ENCODE data around the gene ABCA2. TPM values are rescaled to one million over a fixed set of nuclear protein-coding genes. Genes with fewer than 3 reads are reported as not detected.

The ABCA2 gene
- total and polyA plus RNA-seq, 4 donors, result 13.4 to 39.0 (median 16.5) TPM

DNA sequence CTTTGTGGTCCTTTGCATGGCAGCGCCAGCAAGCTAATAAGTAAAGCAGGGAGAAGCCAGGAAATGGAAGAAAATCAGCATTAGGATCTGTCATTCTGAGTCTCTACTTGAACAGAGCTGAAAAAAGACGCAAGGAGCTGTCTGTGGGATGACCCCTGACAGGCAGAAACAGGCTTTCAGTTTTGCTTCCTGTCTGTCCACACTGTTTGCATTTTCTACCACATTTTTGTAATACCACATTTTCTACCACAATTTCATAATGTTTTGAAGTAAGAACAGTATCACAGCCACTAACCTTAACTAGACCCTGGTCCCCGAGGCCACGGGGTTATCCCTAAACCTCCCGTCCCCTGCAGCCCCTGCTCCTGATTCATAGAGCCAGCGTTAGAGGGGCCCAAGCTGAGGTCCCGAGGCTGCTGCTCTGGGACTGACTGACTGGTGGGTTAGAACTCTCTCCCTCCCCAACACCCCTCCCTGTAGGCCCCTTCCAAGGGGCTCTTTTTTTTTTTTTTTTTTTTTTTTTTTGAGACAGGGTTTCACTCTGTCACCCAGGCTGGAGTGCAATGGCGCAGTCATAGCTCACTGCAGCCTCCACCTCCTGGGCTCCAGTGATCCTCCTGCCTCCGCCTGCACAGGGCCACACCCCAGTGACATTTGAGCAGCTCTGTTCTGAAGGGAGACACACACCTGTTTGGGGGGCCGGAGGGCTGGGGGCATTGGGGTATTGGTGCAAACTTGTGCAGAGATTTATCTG, 27.7 kb downstream of the ABCA2 start:
- Histone ChIP-seq H3K27ac (ENCODE audit: low read depth in 1 of 2, low read length in 1 of 2) (no peak overlapping the region), H3K9ac (ENCODE audit: insufficient read depth in 1 of 2, low read length in 2 of 2) (no peak overlapping the region), H3K27me3 (ENCODE audit: control insufficient read depth in 3 of 3, insufficient read depth in 3 of 3, low read length in 2 of 3) (no peaks in the 10 kb centered on the region), H3K4me1 (ENCODE audit: control insufficient read depth in 5 of 5, insufficient read depth in 5 of 5, low read length in 5 of 5) (peaks cover 0 to 22% (median 11%) of the 10 kb centered on the region in 5 donors), H3K4me3 (no peak overlapping the region), H3K9me3 (ENCODE audit: control insufficient read depth in 4 of 4, insufficient read depth in 3 of 4, low read length in 3 of 4) (peaks cover 0 to 2% (median 0%) of the 10 kb centered on the region in 4 donors), H3K36me3 (ENCODE audit: control insufficient read depth in 4 of 4, insufficient read depth in 4 of 4, low read length in 4 of 4) (no peaks in the 10 kb centered on the region)
- peak in 1 of 3 donors; percentile 54 for DNase-seq
- no peak for ATAC-seq (ENCODE audit: insufficient read depth, low FRiP score)
- TF ChIP-seq, protein P1, sequence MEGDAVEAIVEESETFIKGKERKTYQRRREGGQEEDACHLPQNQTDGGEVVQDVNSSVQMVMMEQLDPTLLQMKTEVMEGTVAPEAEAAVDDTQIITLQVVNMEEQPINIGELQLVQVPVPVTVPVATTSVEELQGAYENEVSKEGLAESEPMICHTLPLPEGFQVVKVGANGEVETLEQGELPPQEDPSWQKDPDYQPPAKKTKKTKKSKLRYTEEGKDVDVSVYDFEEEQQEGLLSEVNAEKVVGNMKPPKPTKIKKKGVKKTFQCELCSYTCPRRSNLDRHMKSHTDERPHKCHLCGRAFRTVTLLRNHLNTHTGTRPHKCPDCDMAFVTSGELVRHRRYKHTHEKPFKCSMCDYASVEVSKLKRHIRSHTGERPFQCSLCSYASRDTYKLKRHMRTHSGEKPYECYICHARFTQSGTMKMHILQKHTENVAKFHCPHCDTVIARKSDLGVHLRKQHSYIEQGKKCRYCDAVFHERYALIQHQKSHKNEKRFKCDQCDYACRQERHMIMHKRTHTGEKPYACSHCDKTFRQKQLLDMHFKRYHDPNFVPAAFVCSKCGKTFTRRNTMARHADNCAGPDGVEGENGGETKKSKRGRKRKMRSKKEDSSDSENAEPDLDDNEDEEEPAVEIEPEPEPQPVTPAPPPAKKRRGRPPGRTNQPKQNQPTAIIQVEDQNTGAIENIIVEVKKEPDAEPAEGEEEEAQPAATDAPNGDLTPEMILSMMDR (IDR thresholded peaks at IDR 0.05; ENCODE audit: control extremely low read depth, extremely low read depth), result no peak
- 36 to 54% methylated on average over 10 of the region's 10 CpGs for WGBS, 2 donors

DNA sequence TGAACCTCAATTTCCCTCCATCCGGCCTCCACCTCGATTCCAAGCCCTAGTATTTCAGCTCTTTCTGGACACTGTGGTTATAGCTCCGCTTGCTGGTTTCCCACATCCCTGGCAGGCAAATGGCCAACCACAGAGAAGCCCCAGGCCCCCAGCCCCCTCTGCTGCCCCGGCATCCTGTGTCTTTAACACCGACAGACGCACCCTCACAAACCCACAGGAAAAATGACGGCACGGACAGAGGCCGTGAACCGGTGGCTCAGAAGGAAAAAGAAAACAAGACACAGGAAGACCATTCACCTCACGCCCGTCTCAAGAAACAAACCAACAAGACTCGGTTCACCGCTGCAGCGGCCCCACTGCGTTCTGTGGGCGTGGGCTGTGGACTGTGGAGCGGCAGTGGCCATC, 30.2 kb downstream of the ABCA2 start:
- no peaks in the 10 kb centered on the region for H3K9me3 ChIP-seq (ENCODE audit: control insufficient read depth in 4 of 4, insufficient read depth in 3 of 4, low read length in 3 of 4)
- whole genome bisulfite sequencing, 2 donors, result 26 to 47% methylated on average over 18 of the region's 18 CpGs
- H3K27me3 ChIP-seq (ENCODE audit: control insufficient read depth in 3 of 3, insufficient read depth in 3 of 3, low read length in 2 of 3), result no peaks in the 10 kb centered on the region
- TF ChIP-seq, protein P1 (IDR thresholded peaks at IDR 0.05; ENCODE audit: control extremely low read depth, extremely low read depth), result no peak
- peaks cover 0 to 13% (median 0%) of the 10 kb centered on the region in 4 donors for H3K36me3 ChIP-seq (ENCODE audit: control insufficient read depth in 4 of 4, insufficient read depth in 4 of 4, low read length in 4 of 4)
- H3K4me3 ChIP-seq, result no peak overlapping the region
- no peak overlapping the region for H3K9ac ChIP-seq (ENCODE audit: insufficient read depth in 1 of 2, low read length in 2 of 2)
- no peak overlapping the region for H3K27ac ChIP-seq (ENCODE audit: low read depth in 1 of 2, low read length in 1 of 2)
- H3K4me1 ChIP-seq (ENCODE audit: control insufficient read depth in 5 of 5, insufficient read depth in 5 of 5, low read length in 5 of 5), result peaks cover 0 to 35% (median 13%) of the 10 kb centered on the region in 5 donors
- DNase-seq (no peak), ATAC-seq (ENCODE audit: insufficient read depth, low FRiP score) (no peak)

DNA sequence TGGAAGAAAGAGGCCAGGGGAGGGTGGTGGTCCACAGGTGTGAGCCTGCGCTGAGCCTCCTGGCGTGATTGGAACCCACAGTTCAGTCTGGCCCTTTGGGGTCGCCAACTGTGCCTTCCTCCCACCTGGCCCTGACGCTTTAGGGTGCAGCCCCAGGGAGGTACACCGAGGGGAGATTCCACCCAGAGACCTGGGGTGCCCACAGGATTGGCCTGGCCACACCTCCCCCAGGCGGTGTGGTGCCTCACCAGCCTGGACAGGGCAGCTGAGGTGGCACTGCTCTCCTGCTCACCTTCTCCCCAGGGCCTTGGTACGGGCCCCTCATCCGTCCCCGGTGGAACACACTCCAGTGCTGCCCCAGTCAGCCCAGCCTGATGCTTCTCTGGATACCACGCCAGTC, 30.7 kb downstream of the ABCA2 start:
- H3K9me3 ChIP-seq (ENCODE audit: control insufficient read depth in 4 of 4, insufficient read depth in 3 of 4, low read length in 3 of 4), result no peaks in the 10 kb centered on the region
- ATAC-seq (ENCODE audit: insufficient read depth, low FRiP score) (no peak), DNase-seq (no peak)
- peaks cover 0 to 37% (median 15%) of the 10 kb centered on the region in 5 donors for H3K4me1 ChIP-seq (ENCODE audit: control insufficient read depth in 5 of 5, insufficient read depth in 5 of 5, low read length in 5 of 5)
- H3K4me3 ChIP-seq, result no peak overlapping the region
- no peak overlapping the region for H3K9ac ChIP-seq (ENCODE audit: insufficient read depth in 1 of 2, low read length in 2 of 2)
- peaks cover 0 to 13% (median 0%) of the 10 kb centered on the region in 4 donors for H3K36me3 ChIP-seq (ENCODE audit: control insufficient read depth in 4 of 4, insufficient read depth in 4 of 4, low read length in 4 of 4)
- TF ChIP-seq, protein P1 (IDR thresholded peaks at IDR 0.05; ENCODE audit: control extremely low read depth, extremely low read depth), result no peak
- peak overlapping the region in 1 of 2 donors; percentile 48 for H3K27ac ChIP-seq (ENCODE audit: low read depth in 1 of 2, low read length in 1 of 2)
- H3K27me3 ChIP-seq (ENCODE audit: control insufficient read depth in 3 of 3, insufficient read depth in 3 of 3, low read length in 2 of 3), result no peaks in the 10 kb centered on the region
- 62 to 86% methylated on average over 10 of the region's 10 CpGs for WGBS, 2 donors
